GM19351 (cell line): ENCODE data around the gene TMUB2.
A peak's percentile ranks its signal among the peaks of the same experiment; 100 is the strongest.
"Not testable (repeated sequence)": the region's sequence is repeated elsewhere in the genome, so short reads cannot be mapped to it uniquely, and the experiment has no call there.

ENCODE experiments used
- ATAC-seq: cut with Tn5 transposase; IDR thresholded peaks from one replicate; pipeline ENCODE4 v1.9.1; 2021; ENCODE audit warnings: mild to moderate bottlenecking, moderate library complexity; ENCODE audit not compliant: unreplicated experiment

TMUB2 gene

DNA sequence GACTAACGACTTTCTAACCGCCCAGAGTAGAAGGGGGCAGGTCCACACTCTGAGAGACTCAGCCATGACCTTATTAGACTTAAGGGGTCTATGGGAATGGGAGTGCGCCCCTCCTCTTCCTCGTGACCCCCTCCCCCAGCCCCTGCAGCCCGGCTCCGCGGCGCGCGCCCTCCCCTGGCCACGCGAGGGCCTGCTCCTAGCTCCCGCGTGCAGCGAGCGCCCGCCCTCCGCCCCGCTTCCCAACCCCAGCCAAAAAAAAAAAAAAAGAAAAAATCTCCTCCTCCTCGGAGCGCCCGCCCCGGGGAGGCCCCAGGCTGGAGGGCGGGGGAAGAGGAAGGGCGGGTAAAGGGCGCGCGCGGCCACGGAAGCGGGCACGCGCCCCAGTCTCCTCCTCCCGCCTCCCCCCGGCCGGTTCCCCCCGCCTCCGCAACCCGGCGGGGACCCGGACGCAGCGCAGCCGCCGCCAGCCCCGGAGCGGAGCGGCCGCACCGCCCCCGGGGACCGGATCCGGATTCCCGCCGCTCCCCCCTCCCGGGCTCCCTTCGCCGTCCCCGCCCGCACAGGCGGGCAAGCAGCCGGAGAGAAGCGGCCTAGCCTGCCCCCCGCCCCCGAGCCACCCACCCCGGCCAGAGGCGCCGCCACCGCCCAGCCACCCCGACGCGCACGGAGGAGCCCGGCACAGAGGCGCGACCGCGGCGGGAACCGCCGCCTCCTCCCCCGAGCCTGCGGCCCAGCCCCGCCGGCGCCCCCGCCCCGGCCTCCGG is 31.8 kb downstream of the TMUB2 start:
- ATAC-seq, result peak; percentile 23

DNA sequence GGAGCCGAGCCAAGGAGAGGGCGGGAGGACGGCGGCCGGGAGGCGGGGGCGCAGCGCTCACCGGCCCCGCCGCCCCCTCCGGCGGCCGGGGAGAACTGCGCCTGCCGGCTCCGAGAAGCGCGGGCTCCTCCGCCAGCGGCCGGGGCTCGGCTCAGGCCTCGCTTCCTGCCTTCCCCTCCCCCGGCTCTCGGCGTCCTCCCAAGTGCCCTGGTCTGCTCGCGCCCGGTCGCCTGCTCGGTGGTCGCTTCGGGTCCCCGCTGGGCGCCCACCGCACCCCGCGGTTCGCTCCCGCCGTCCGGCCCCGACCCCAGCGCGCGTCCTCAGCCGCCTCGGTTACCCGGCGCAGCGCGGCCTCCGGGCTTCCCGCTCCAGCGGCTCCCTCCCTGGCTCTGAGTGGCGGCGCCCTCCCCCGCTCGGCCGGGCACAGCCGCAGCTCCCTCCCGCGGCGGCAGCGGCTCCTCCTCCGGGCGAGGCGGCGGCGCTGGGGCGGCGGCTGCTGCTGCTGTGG is 32.4 kb downstream of the TMUB2 start:
- peak; percentile 41 for ATAC-seq

DNA sequence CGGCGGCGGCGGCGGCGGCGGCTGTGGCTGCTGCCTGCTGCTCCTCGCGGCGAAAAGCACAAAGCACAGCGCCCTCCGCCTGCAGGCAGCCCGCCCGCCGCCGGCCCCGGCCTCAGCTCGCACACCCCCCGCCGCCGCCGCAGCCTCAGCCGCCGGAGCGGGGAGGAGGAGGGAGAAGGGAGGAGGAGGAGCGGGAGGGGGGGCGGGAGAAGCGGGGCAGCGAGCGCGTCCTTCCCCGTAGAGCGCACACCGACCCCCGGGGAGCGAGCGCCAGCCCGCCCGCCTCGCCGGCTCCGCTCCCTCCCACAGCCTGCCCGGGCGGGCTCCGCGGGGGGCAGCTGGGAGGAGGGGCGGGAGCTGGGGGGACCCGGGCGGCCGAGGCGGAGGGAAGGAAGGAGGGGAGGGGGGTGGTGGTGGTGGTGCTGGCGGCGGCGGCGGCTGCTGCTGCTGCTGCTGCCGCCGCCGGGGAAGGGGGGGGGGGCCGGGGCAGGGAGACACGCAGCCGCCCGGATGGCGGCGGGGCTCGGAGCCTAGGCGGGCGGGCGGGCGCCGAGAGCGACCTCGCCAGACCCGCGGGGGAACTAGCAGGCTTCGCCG is 32.9 kb downstream of the TMUB2 start, which contains the start of gene UBTF:
Gene UBTF, minus strand, starts transcription at position 60 of the 597 bp plus-strand sequence. CDS start 1,446 bp downstream, outside the sequence.
- ATAC-seq, result peak; percentile 0

- no peak for ATAC-seq
These were observed 33.7 kb downstream of the TMUB2 start for GRCh38 chr17:44220213-44221083.

DNA sequence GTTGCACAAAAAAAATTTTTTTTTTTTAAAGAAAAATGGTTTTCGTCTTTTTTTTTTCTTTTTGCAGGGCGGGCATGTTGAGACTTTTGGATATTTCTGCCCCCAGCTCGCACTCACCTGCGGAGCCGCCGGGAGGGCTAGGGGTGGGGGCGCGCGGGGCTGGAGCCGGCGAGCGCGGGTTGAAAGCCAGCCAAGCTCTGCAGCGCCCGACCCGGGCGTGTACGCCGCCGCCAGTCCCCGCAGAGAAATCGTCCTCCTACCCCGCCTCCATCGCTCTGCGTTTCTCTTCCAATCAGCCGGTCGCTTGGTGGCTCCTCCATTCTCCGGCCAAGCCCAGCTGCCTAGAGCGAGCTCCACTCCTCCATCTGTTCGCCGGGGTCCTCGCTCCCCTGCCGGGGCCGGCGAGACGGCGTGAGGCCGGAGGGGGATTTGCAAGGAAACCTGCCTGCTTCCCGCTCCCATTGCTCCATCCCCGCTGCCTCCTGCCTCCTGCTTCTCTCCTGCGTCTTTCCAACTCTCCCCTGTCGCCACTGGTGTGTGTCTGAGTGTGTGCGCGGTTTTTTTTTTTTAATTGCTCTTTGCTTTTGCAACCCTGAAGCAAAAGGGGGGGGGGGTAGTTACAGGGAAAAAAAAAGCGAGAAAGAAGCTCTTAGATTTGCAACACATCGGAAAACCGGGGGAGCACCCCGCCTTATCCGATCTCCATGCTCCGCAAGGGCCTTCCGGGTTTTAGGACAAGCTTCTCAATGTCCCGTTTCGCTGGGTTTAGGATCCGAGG is 34.5 kb downstream of the TMUB2 start:
- ATAC-seq, result no peak

DNA sequence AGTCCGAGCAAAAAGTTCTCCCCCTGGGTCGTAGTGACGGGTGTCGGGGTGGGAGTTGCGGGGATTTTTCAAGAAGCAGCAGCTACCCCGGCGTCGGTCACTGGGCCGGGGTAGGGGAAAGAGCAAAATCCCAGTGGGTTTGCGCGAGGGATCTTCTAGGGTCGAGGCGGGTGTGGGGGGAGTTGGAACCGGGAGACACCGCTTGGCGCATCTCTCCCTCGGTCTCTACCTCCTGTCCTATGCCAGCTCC is 35.0 kb downstream of the TMUB2 start:
- ATAC-seq, result no peak

GRCh38 chr17:44222112-44222869 is 35.5 kb downstream of the TMUB2 start:
- ATAC-seq, result no peak

DNA sequence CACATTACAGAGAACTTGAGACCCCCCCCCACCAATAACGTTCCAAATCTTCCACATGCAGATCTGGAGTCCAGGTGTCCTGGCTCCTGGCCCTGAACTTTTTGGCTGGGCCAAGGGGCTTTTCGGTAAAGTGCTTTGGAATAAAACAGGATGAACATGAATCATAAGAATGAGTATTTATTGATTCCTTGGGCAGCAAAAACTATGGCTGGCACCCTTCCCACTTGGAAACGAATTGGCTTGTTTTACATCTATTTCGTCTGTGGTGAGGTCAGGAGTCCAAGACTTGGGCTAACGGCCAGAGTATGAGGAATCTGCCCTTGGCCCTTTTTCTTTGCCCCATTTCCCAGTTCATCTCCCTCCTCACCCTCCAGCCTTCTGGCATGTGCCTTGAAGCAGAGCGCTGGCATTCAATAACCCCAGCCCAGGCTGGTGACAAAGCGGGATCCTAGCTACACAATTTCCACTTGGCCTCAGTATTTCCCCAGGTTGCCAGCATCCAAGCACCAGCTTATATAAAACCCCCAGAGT is 36.8 kb downstream of the TMUB2 start:
- ATAC-seq, result no peak

GRCh38 chr17:44229090-44229489 is 42.3 kb downstream of the TMUB2 start:
- no peak for ATAC-seq

- ATAC-seq, result no peak
These were observed 43.4 kb downstream of the TMUB2 start for GRCh38 chr17:44230140-44230539.

- ATAC-seq, result no peak
These were observed 45.3 kb downstream of the TMUB2 start for GRCh38 chr17:44232061-44232460.

GRCh38 chr17:44233582-44233981 is 46.8 kb downstream of the TMUB2 start:
- no peak for ATAC-seq

- ATAC-seq, result no peak
These were observed 48.8 kb downstream of the TMUB2 start for GRCh38 chr17:44235583-44235936.

- ATAC-seq, result no peak
These were observed 49.7 kb downstream of the TMUB2 start for GRCh38 chr17:44236444-44236991.

DNA sequence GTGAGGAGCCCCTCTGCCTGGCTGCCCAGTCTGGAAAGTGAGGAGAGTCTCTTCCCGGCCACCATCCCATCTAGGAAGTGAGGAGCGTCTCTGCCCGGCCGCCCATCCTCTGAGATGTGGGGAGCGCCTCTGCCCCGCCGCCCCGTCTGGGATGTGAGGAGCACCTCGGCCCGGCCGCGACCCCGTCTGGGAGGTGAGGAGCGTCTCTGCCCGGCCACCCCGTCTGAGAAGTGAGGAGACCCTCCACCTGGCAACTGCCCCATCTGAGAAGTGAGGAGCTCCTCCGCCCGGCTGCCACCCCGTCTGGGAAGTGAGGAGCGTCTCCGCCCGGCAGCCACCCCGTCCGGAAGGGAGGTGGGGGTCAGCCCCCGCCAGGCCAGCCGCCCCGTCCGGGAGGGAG is 51.1 kb downstream of the TMUB2 start:
- not testable (repeated sequence) for ATAC-seq

GRCh38 chr17:44241106-44241624 is 54.4 kb downstream of the TMUB2 start:
- ATAC-seq, result no peak
